ENCODE results near the gene RAD51B. TPM values are rescaled to one million over a fixed set of nuclear protein-coding genes. Genes with fewer than 3 reads are reported as not detected.

RAD51B gene
- total and polyA plus RNA-seq, 2 experiments from 2014 or later = 11.7 to 17.8 TPM

- no peak overlapping the region for H3K4me3 ChIP-seq
- no peaks in the 10 kb centered on the region for H3K36me3 ChIP-seq
- no peaks in the 10 kb centered on the region for H3K9me3 ChIP-seq (ENCODE audit: low read depth)
- peaks cover 23% of the 10 kb centered on the region for H3K4me1 ChIP-seq (ENCODE audit: low read depth)
- no peak overlapping the region for H3K27ac ChIP-seq
- no peak for TF ChIP-seq CTCF (IDR thresholded peaks at IDR 0.05; ENCODE audit: low read depth, low read length)
- peak in 1 of 2 donors; percentile 99 for DNase-seq (ENCODE audit: low read depth in 1 of 2, low spot score in 1 of 2)
- H3K27me3 ChIP-seq = no peaks in the 10 kb centered on the region
Observed at GRCh38 chr14:68544081-68544892, 724.7 kb downstream of the RAD51B start.

GRCh38 chr14:68546839-68547238, 727.3 kb downstream of the RAD51B start:
- Histone ChIP-seq H3K4me1 (ENCODE audit: low read depth) (peaks cover 27% of the 10 kb centered on the region), H3K36me3 (no peaks in the 10 kb centered on the region), H3K4me3 (no peak overlapping the region), H3K27ac (no peak overlapping the region), H3K27me3 (no peaks in the 10 kb centered on the region), H3K9me3 (ENCODE audit: low read depth) (no peaks in the 10 kb centered on the region)
- DNase-seq (ENCODE audit: low read depth in 1 of 2, low spot score in 1 of 2) = peak in 1 of 2 donors; percentile 77
- no peak for TF ChIP-seq CTCF (IDR thresholded peaks at IDR 0.05; ENCODE audit: low read depth, low read length)

- no peak for TF ChIP-seq CTCF (IDR thresholded peaks at IDR 0.05; ENCODE audit: low read depth, low read length)
- Histone ChIP-seq H3K36me3 (no peaks in the 10 kb centered on the region), H3K4me3 (no peak overlapping the region), H3K27ac (no peak overlapping the region), H3K4me1 (ENCODE audit: low read depth) (peaks cover 27% of the 10 kb centered on the region), H3K9me3 (ENCODE audit: low read depth) (no peaks in the 10 kb centered on the region), H3K27me3 (no peaks in the 10 kb centered on the region)
- DNase-seq (ENCODE audit: low read depth in 1 of 2, low spot score in 1 of 2) = peak in 1 of 2 donors; percentile 92
Observed at GRCh38 chr14:68547305-68548193, 728.0 kb downstream of the RAD51B start.

GRCh38 chr14:68548194-68549076, 728.9 kb downstream of the RAD51B start:
- Histone ChIP-seq H3K36me3 (no peaks in the 10 kb centered on the region), H3K27me3 (no peaks in the 10 kb centered on the region), H3K4me3 (no peak overlapping the region), H3K27ac (peak overlapping the region; percentile 24), H3K4me1 (ENCODE audit: low read depth) (peaks cover 27% of the 10 kb centered on the region), H3K9me3 (ENCODE audit: low read depth) (no peaks in the 10 kb centered on the region)
- TF ChIP-seq CTCF (IDR thresholded peaks at IDR 0.05; ENCODE audit: low read depth, low read length) = no peak
- DNase-seq (ENCODE audit: low read depth in 1 of 2, low spot score in 1 of 2) = peak; percentile 32 to 99

- H3K27ac ChIP-seq = peak overlapping the region; percentile 38
- H3K9me3 ChIP-seq (ENCODE audit: low read depth) = no peaks in the 10 kb centered on the region
- H3K36me3 ChIP-seq = no peaks in the 10 kb centered on the region
- H3K4me3 ChIP-seq = no peak overlapping the region
- TF ChIP-seq CTCF (IDR thresholded peaks at IDR 0.05; ENCODE audit: low read depth, low read length) = no peak
- peaks cover 31% of the 10 kb centered on the region for H3K4me1 ChIP-seq (ENCODE audit: low read depth)
- no peaks in the 10 kb centered on the region for H3K27me3 ChIP-seq
- DNase-seq (ENCODE audit: low read depth in 1 of 2, low spot score in 1 of 2) = peak in 1 of 2 donors; percentile 53
Observed at GRCh38 chr14:68550338-68550715, 730.7 kb downstream of the RAD51B start.
